SIG-M5 treated with dmso at 0.1 percent for 504 hours (cell line): ENCODE data around the gene GPC4.
"Not testable (repeated sequence)": the region's sequence is repeated elsewhere in the genome, so short reads cannot be mapped to it uniquely, and the experiment has no call there.

ENCODE experiments used
- DNase-seq: peaks from one replicate; lab custom pipeline; 2025; ENCODE audit not compliant: unreplicated experiment; lab: John Stamatoyannopoulos, UW

Gene GPC4

GRCh38 chrX:133369065-133369464, 46.2 kb downstream of the GPC4 start:
- DNase-seq, result no peak

- DNase-seq, result no peak
These were observed 48.6 kb downstream of the GPC4 start for GRCh38 chrX:133366735-133367134.

GRCh38 chrX:133365871-133366611, 49.2 kb downstream of the GPC4 start:
- DNase-seq, result no peak

- DNase-seq, result no peak
These were observed 50.4 kb downstream of the GPC4 start for GRCh38 chrX:133364865-133365264.

GRCh38 chrX:133364196-133364595, 51.1 kb downstream of the GPC4 start:
- no peak for DNase-seq

GRCh38 chrX:133362538-133362937, 52.8 kb downstream of the GPC4 start:
- no peak for DNase-seq

GRCh38 chrX:133359466-133359865, 55.8 kb downstream of the GPC4 start:
- no peak for DNase-seq

GRCh38 chrX:133353233-133353632, 62.1 kb downstream of the GPC4 start:
- DNase-seq, result no peak

- no peak for DNase-seq
These were observed 64.5 kb downstream of the GPC4 start for GRCh38 chrX:133350751-133351150.

GRCh38 chrX:133346026-133346425, 69.3 kb downstream of the GPC4 start:
- DNase-seq, result no peak

GRCh38 chrX:133339566-133339965, 75.7 kb downstream of the GPC4 start:
- no peak for DNase-seq

GRCh38 chrX:133337250-133337649, 78.0 kb downstream of the GPC4 start:
- no peak for DNase-seq

GRCh38 chrX:133335027-133335426, 80.3 kb downstream of the GPC4 start:
- peak; percentile 7 for DNase-seq

- no peak for DNase-seq
These were observed 82.0 kb downstream of the GPC4 start for GRCh38 chrX:133333154-133333750.

- no peak for DNase-seq
These were observed 82.6 kb downstream of the GPC4 start for GRCh38 chrX:133332737-133333136.

GRCh38 chrX:133330956-133331355, 84.3 kb downstream of the GPC4 start:
- DNase-seq, result no peak

GRCh38 chrX:133325422-133325821, 89.9 kb downstream of the GPC4 start:
- DNase-seq, result no peak

- no peak for DNase-seq
These were observed 91.9 kb downstream of the GPC4 start for GRCh38 chrX:133323431-133323830.

GRCh38 chrX:133322269-133322668, 93.0 kb downstream of the GPC4 start:
- not testable (repeated sequence) for DNase-seq

- DNase-seq, result no peak
These were observed 93.8 kb downstream of the GPC4 start for GRCh38 chrX:133321451-133321850.

GRCh38 chrX:133314281-133314680, 101.0 kb downstream of the GPC4 start:
- no peak for DNase-seq

GRCh38 chrX:133308499-133308897, 106.8 kb downstream of the GPC4 start:
- no peak for DNase-seq
